Measurements from ENCODE around the gene ATP2C1.

DNA sequence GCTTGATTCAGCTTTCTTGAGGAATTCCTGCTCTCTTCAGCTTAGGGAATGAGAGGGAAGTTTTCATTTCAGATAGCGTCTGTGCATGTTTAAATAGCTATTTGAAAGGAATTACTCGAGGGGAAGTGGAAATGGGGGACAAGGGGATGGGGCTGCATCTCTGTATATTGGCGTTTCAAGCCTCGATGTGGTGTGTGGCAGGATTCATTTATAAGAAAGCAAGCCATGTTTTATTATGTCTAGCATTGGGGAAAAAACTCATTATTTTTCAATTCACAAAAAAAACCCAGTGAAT lies 1.0 kb downstream of the ATP2C1 start:
- TF ChIP-seq, protein P1, sequence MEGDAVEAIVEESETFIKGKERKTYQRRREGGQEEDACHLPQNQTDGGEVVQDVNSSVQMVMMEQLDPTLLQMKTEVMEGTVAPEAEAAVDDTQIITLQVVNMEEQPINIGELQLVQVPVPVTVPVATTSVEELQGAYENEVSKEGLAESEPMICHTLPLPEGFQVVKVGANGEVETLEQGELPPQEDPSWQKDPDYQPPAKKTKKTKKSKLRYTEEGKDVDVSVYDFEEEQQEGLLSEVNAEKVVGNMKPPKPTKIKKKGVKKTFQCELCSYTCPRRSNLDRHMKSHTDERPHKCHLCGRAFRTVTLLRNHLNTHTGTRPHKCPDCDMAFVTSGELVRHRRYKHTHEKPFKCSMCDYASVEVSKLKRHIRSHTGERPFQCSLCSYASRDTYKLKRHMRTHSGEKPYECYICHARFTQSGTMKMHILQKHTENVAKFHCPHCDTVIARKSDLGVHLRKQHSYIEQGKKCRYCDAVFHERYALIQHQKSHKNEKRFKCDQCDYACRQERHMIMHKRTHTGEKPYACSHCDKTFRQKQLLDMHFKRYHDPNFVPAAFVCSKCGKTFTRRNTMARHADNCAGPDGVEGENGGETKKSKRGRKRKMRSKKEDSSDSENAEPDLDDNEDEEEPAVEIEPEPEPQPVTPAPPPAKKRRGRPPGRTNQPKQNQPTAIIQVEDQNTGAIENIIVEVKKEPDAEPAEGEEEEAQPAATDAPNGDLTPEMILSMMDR (IDR thresholded peaks at IDR 0.05) = no peak
- no peak for TF ChIP-seq POLR2A (IDR thresholded peaks at IDR 0.05)

Measured in lower leg skin (tissue), 3 donors.